K562 (cell line): ENCODE data around the gene EXOG. TPM values are rescaled to one million over a fixed set of nuclear protein-coding genes. Genes with fewer than 3 reads are reported as not detected.

Experiments
- CBFA2T3 ChIP-seq: fragments of 450-650 bp; IDR thresholded peaks from 2 replicates; pipeline ENCODE4 v1.6.1; 2017
- CBX3 ChIP-seq, 2 experiments: IDR thresholded peaks; 1 replicate in 1 of 2; 2 replicates in 1 of 2; pipeline ENCODE4 v1.6.1; 2012; ENCODE audit warnings: inconsistent platforms in 2 of 2, low read length in 2 of 2, borderline replicate concordance in 1 of 2, control low read depth in 1 of 2
- ELF2 ChIP-seq: fragments of 250-450 bp; sonication (Bioruptor Pico); IDR thresholded peaks from 2 replicates; pipeline ENCODE4 v1.5.0; 2021; ENCODE audit warnings: mild to moderate bottlenecking
- GABPA ChIP-seq: fragments of 200-800 bp; sonication (Bioruptor generic); conservative IDR thresholded peaks from 2 replicates; pipeline ENCODE4 v1.6.1; 2016; ENCODE audit warnings: low read depth, missing genetic modification characterization, missing compliant biosample characterization
- HDAC1 ChIP-seq, 2 experiments: fragments of 450-650 bp; IDR thresholded peaks; 2 replicates each; pipeline ENCODE4 v1.6.1; 2016 to 2017; ENCODE audit warnings: inconsistent platforms in 1 of 2, mild to moderate bottlenecking in 1 of 2, moderate library complexity in 1 of 2
- MEF2A ChIP-seq: IDR thresholded peaks from 2 replicates; pipeline ENCODE4 v1.6.1; 2011; ENCODE audit warnings: low read depth, mild to moderate bottlenecking, low read length, moderate library complexity; ENCODE audit not compliant: control insufficient read depth
- NRF1 ChIP-seq, 2 experiments: fragments of 450-650 bp; IDR thresholded peaks in 1 of 2; conservative IDR thresholded peaks in 1 of 2; 2 replicates each; pipeline ENCODE4 v1.6.1; 2014; ENCODE audit warnings: mild to moderate bottlenecking in 2 of 2
- PHB2 ChIP-seq: fragments of 450-650 bp; IDR thresholded peaks from 2 replicates; pipeline ENCODE4 v1.6.1; 2017; ENCODE audit warnings: low read depth
- RBM14 ChIP-seq: fragments of 200-400 bp; formaldehyde crosslinking; IDR thresholded peaks from 2 replicates; pipeline ENCODE4 v1.6.1; 2018; ENCODE audit warnings: low read depth, mild to moderate bottlenecking, low read length, moderate library complexity, borderline replicate concordance; ENCODE audit not compliant: insufficient read depth
- RFX7 ChIP-seq: fragments of 250-450 bp; sonication (Bioruptor Pico); IDR thresholded peaks from 2 replicates; pipeline ENCODE4 v1.5.1; 2021; ENCODE audit warnings: mild to moderate bottlenecking
- polyA plus RNA-seq, 8 experiments: library from polyadenylated mRNA; depleted of rRNA in 4 of 8; stranded (reverse) in 5 of 8; unstranded in 3 of 8; fragments of >200 nt; fragmentation: Nextera tagmentation in 2 of 8; fragmentation: Illumina TruSeq in 1 of 8; extraction: Ambion mirVana in 2 of 8; extraction: Trizol in 1 of 8; gene quantifications; 2 replicates each; pipeline versions ENCODE4 v1.2.1 to v1.2.3, GENCODE V29; 2011 to 2014; ENCODE audit warnings: inconsistent platforms in 1 of 8, missing spikeins in 1 of 8
- total RNA-seq, 7 experiments: library from RNA; depleted of rRNA in 6 of 7; stranded (reverse); fragments of >200 nt in 6 of 7; fragmentation: Illumina TruSeq in 2 of 7; extraction: Trizol in 2 of 7; gene quantifications; 2 replicates each; pipeline versions ENCODE4 v1.2.1 to v1.2.3, GENCODE V29; 2011 to 2021; ENCODE audit warnings: low replicate concordance in 1 of 7
- TF ChIP-seq, protein P1 (sequence below): sonication (generic); formaldehyde crosslinking; IDR thresholded peaks from 2 replicates; pipeline ENCODE4 v1.8.0; 2022; ENCODE audit warnings: mild to moderate bottlenecking, missing genetic modification reagents
- TF ChIP-seq, protein P2 (sequence below): fragments of 450-650 bp; IDR thresholded peaks from 2 replicates; pipeline ENCODE4 v1.6.1; 2016
- TF ChIP-seq, protein P3 (sequence below): fragments of 450-650 bp; formaldehyde crosslinking; IDR thresholded peaks from 2 replicates; pipeline ENCODE4 v1.4.0; 2020; ENCODE audit warnings: mild to moderate bottlenecking
- TF ChIP-seq, protein P4 (sequence below): fragments of 250-450 bp; sonication (Bioruptor Pico); IDR thresholded peaks from 2 replicates; pipeline ENCODE4 v1.5.1; 2021; ENCODE audit warnings: mild to moderate bottlenecking
- TF ChIP-seq, protein P5 (sequence below): fragments of 450-650 bp; formaldehyde crosslinking; IDR thresholded peaks from 2 replicates; pipeline ENCODE4 v1.4.0; 2020; ENCODE audit warnings: mild to moderate bottlenecking, mixed read lengths
- TF ChIP-seq, protein P6 (sequence below): fragments of 250-450 bp; sonication (Bioruptor Pico); IDR thresholded peaks from 2 replicates; pipeline ENCODE4 v1.4.0; 2020

Gene EXOG
- total and polyA plus RNA-seq, 9 of the 15 experiments (the other 6 are each of a cell fraction or from before 2014, with no cell fraction given): 10.8 to 21.7 (median 14.8) TPM

DNA sequence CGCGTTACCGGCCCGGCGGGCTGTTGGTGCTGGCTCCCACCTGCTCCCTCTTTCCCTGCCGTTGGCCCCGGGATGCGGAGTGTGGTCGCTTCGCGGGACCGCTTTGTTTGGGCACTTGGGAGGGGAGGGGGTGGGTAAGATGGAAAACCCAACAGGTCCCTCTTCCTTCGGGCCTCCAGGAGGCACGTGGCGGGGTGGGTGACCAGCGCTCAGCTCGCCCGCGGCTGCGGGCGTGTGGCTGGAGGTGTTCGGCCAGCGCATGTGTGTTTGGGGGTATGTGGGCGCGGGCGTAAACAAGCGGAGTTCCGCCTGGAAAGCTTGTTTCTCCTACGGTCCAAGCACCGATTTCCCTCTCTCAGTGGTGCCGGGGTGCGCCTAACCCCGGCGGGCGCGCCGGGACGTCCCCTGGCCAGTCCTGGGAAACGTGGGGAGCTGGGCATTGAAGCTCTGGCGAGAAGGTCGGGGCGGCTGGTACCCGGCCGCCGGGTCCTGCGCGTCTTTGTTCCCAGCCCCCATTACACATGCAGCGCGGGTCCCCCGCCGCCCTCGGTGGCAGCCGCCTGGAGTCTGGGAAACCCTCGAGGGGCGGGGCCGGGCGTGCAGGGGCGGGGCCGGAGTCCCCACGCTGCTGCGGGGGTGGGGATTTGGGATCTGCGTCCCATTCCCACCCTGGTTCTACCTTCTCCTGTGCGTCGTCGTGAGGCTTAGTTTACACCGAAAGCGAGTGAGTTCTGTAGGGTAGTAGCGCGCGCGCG is 41.1 kb upstream of the EXOG start (continued):
- TF ChIP-seq, protein P1, sequence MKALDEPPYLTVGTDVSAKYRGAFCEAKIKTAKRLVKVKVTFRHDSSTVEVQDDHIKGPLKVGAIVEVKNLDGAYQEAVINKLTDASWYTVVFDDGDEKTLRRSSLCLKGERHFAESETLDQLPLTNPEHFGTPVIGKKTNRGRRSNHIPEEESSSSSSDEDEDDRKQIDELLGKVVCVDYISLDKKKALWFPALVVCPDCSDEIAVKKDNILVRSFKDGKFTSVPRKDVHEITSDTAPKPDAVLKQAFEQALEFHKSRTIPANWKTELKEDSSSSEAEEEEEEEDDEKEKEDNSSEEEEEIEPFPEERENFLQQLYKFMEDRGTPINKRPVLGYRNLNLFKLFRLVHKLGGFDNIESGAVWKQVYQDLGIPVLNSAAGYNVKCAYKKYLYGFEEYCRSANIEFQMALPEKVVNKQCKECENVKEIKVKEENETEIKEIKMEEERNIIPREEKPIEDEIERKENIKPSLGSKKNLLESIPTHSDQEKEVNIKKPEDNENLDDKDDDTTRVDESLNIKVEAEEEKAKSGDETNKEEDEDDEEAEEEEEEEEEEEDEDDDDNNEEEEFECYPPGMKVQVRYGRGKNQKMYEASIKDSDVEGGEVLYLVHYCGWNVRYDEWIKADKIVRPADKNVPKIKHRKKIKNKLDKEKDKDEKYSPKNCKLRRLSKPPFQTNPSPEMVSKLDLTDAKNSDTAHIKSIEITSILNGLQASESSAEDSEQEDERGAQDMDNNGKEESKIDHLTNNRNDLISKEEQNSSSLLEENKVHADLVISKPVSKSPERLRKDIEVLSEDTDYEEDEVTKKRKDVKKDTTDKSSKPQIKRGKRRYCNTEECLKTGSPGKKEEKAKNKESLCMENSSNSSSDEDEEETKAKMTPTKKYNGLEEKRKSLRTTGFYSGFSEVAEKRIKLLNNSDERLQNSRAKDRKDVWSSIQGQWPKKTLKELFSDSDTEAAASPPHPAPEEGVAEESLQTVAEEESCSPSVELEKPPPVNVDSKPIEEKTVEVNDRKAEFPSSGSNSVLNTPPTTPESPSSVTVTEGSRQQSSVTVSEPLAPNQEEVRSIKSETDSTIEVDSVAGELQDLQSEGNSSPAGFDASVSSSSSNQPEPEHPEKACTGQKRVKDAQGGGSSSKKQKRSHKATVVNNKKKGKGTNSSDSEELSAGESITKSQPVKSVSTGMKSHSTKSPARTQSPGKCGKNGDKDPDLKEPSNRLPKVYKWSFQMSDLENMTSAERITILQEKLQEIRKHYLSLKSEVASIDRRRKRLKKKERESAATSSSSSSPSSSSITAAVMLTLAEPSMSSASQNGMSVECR: peak; percentile 51; the same call in 1 of the 2 replicates
- no peak for TF ChIP-seq CBFA2T3
- no peak for TF ChIP-seq PHB2
- TF ChIP-seq RFX7 (CRISPR knock-in tag): no peak
- TF ChIP-seq, protein P2, sequence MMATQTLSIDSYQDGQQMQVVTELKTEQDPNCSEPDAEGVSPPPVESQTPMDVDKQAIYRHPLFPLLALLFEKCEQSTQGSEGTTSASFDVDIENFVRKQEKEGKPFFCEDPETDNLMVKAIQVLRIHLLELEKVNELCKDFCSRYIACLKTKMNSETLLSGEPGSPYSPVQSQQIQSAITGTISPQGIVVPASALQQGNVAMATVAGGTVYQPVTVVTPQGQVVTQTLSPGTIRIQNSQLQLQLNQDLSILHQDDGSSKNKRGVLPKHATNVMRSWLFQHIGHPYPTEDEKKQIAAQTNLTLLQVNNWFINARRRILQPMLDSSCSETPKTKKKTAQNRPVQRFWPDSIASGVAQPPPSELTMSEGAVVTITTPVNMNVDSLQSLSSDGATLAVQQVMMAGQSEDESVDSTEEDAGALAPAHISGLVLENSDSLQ: no peak
- TF ChIP-seq, protein P3, sequence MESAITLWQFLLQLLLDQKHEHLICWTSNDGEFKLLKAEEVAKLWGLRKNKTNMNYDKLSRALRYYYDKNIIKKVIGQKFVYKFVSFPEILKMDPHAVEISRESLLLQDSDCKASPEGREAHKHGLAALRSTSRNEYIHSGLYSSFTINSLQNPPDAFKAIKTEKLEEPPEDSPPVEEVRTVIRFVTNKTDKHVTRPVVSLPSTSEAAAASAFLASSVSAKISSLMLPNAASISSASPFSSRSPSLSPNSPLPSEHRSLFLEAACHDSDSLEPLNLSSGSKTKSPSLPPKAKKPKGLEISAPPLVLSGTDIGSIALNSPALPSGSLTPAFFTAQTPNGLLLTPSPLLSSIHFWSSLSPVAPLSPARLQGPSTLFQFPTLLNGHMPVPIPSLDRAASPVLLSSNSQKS: no peak
- TF ChIP-seq ELF2 (CRISPR knock-in tag): no peak
- TF ChIP-seq CBX3 (IDR thresholded peaks at IDR 0.05; ENCODE audit: borderline replicate concordance in 1 of 2, low read length in 2 of 2): no peak
- TF ChIP-seq HDAC1 (IDR thresholded peaks at IDR 0.05): no peak
- 0 out of 2 replicates have a peak, but pooled peaks have one; percentile 22 for TF ChIP-seq RBM14
- no peak for TF ChIP-seq MEF2A
- peak; percentile 50 to 62 for TF ChIP-seq NRF1 (conservative IDR thresholded peaks at IDR 0.05 in 1 of 2, IDR thresholded peaks at IDR 0.05 in 1 of 2)
- TF ChIP-seq GABPA (tag): no peak
- TF ChIP-seq, protein P4, sequence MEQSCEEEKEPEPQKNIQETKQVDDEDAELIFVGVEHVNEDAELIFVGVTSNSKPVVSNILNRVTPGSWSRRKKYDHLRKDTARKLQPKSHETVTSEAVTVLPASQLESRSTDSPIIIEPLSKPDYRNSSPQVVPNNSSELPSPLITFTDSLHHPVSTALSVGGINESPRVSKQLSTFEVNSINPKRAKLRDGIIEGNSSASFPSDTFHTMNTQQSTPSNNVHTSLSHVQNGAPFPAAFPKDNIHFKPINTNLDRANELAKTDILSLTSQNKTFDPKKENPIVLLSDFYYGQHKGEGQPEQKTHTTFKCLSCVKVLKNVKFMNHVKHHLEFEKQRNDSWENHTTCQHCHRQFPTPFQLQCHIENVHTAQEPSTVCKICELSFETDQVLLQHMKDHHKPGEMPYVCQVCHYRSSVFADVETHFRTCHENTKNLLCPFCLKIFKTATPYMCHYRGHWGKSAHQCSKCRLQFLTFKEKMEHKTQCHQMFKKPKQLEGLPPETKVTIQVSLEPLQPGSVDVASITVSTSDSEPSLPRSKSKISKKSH (CRISPR knock-in tag): no peak
- TF ChIP-seq, protein P5, sequence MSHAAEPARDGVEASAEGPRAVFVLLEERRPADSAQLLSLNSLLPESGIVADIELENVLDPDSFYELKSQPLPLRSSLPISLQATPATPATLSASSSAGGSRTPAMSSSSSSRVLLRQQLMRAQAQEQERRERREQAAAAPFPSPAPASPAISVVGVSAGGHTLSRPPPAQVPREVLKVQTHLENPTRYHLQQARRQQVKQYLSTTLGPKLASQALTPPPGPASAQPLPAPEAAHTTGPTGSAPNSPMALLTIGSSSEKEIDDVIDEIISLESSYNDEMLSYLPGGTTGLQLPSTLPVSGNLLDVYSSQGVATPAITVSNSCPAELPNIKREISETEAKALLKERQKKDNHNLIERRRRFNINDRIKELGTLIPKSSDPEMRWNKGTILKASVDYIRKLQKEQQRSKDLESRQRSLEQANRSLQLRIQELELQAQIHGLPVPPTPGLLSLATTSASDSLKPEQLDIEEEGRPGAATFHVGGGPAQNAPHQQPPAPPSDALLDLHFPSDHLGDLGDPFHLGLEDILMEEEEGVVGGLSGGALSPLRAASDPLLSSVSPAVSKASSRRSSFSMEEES (CRISPR knock-in tag): no peak
- TF ChIP-seq, protein P6, sequence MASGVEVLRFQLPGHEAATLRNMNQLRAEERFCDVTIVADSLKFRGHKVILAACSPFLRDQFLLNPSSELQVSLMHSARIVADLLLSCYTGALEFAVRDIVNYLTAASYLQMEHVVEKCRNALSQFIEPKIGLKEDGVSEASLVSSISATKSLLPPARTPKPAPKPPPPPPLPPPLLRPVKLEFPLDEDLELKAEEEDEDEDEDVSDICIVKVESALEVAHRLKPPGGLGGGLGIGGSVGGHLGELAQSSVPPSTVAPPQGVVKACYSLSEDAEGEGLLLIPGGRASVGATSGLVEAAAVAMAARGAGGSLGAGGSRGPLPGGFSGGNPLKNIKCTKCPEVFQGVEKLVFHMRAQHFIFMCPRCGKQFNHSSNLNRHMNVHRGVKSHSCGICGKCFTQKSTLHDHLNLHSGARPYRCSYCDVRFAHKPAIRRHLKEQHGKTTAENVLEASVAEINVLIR (CRISPR knock-in tag): no peak
